Mucosa of descending colon (tissue), 3 donors: ENCODE measurements around the gene SLIT1. TPM values are rescaled to one million over a fixed set of nuclear protein-coding genes. Genes with fewer than 3 reads are reported as not detected.

ENCODE experiments used
- ATAC-seq: fragments of 200-7000 bp; cut with Tn5 transposase; one replicate; pipeline ENCODE4 v1.9.1; 2020; ENCODE audit warnings: mild to moderate bottlenecking, moderate library complexity
- DNase-seq, 3 donors: peaks; one replicate each; pipeline ENCODE4 v3.0.0-alpha.2; 2020
- H3K36me3 ChIP-seq: fragments of 200-600 bp; one replicate; pipeline ENCODE4 v1.8.0; 2021; ENCODE audit warnings: low read depth, mild to moderate bottlenecking
- H3K4me1 ChIP-seq: fragments of 200-600 bp; one replicate; pipeline ENCODE4 v1.8.0; 2021; ENCODE audit warnings: low read depth, mild to moderate bottlenecking
- H3K4me3 ChIP-seq: fragments of 200-600 bp; one replicate; pipeline ENCODE4 v1.8.0; 2021; ENCODE audit warnings: mild to moderate bottlenecking
- H3K9me3 ChIP-seq: fragments of 200-600 bp; one replicate; pipeline ENCODE4 v1.8.0; 2021; ENCODE audit warnings: mild to moderate bottlenecking
- intact Hi-C, 2 donors: fragments of 100-400 bp; cut with DNase I in 1 of 2; cut with micrococcal nuclease in 1 of 2; formaldehyde crosslinking; loops; one replicate each; pipeline versions ENCODE4 v1.11.0 to v1.11.1; 2022; cut with DNase I, micrococcal nuclease
- total RNA-seq, 3 donors: library from RNA; stranded (reverse); fragmentation: NEBNext Ultra II Directional in 2 of 3; extraction: Animal tissue kit (Norgen Biotek cat#: 25700) in 2 of 3; gene quantifications; one replicate each; pipeline versions ENCODE4 v1.2.1 to v1.2.4, GENCODE V29; 2021 to 2023
- TF ChIP-seq, protein P1 (sequence below): fragments of 200-600 bp; IDR thresholded peaks from one replicate; pipeline ENCODE4 v1.8.0; 2022; ENCODE audit warnings: antibody characterized with exemption, mild to moderate bottlenecking
- donor health status: DM: no; HTN: no; CAD: no; lungs with moderate emphysema.
- donor health status: DM: no; HTN: no; CAD: no.
- donor health status: DM: no; HTN: yes; CAD: no.

SLIT1 gene
- total RNA-seq, 3 donors from 2014 or later = 0.17 to 1.1 (median 0.24) TPM

- intact Hi-C loops = no loop called here
- ATAC-seq = no peak
- H3K36me3 ChIP-seq = no peaks in the 10 kb centered on the region
These were observed 21.8 kb downstream of the SLIT1 start for GRCh38 chr10:97163781-97164501.

DNA sequence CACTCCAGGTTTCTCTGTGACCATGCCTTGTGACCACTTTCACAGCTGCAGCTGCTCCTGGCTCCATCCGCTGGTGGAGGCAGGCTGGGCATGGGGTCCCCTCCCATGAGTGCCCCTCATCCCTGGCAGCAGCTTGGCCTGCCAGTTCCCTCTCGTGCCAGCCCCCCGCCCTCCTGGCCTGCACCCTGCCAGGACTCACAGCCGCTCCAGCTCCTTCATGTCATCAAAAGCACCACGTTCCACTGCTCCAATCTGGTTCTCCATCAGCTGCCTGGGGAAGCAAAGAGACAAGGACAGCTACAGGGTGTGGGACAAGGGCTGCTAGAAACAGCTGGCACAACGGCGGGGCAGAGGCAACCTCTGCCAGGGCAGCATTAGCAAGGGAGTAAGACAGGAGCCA, 22.6 kb downstream of the SLIT1 start:
- TF ChIP-seq, protein P1, sequence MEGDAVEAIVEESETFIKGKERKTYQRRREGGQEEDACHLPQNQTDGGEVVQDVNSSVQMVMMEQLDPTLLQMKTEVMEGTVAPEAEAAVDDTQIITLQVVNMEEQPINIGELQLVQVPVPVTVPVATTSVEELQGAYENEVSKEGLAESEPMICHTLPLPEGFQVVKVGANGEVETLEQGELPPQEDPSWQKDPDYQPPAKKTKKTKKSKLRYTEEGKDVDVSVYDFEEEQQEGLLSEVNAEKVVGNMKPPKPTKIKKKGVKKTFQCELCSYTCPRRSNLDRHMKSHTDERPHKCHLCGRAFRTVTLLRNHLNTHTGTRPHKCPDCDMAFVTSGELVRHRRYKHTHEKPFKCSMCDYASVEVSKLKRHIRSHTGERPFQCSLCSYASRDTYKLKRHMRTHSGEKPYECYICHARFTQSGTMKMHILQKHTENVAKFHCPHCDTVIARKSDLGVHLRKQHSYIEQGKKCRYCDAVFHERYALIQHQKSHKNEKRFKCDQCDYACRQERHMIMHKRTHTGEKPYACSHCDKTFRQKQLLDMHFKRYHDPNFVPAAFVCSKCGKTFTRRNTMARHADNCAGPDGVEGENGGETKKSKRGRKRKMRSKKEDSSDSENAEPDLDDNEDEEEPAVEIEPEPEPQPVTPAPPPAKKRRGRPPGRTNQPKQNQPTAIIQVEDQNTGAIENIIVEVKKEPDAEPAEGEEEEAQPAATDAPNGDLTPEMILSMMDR = no peak
- Histone ChIP-seq H3K36me3 (no peaks in the 10 kb centered on the region), H3K4me3 (no peak overlapping the region), H3K4me1 (no peaks in the 10 kb centered on the region), H3K9me3 (no peaks in the 10 kb centered on the region)
- intact Hi-C loops = no loop called here
- no peak for DNase-seq
- ATAC-seq = no peak

More at GRCh38 chr10:97163781-97164501, 21.8 kb downstream of the SLIT1 start:
- H3K4me1 ChIP-seq = no peaks in the 10 kb centered on the region
- no peaks in the 10 kb centered on the region for H3K9me3 ChIP-seq
- H3K4me3 ChIP-seq = no peak overlapping the region
- TF ChIP-seq, protein P1 = no peak
- DNase-seq = no peak

DNA sequence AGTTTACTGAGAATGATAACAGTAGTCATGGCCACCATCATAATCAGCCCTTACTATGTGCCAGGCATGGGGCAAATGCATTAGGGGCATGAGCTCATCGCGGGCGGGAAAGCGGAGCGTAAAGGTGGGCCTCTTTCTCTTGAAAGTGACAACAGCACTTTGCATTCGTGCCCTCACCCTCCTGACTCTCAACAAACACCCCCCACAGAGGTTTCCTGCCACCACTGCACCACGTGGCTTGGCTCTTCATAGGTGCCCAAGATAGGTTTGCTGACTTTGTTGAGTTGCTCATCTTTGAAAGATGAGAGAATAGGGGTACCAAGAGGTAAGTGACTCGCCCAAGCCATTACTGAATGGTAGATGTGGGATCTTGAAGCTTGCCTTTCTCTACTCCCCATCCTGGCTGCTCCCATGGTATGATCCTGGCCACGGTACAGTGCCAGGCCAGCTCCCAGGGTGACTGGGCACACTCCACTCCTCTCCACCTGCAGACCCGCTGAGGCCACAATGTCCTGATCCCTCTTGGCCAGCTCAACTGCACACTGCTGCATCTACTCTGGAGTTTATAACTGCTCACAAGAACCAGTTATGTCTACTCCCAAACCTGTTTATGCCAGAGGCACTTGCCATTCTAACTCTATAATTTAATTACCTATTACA, 26.0 kb downstream of the SLIT1 start:
- Histone ChIP-seq H3K36me3 (no peaks in the 10 kb centered on the region), H3K4me1 (no peaks in the 10 kb centered on the region), H3K9me3 (no peaks in the 10 kb centered on the region), H3K4me3 (no peak overlapping the region)
- intact Hi-C loops = loop anchor here in 1 of 2 donors (2.0 kb wide), 1 partner anchor 37 kb away; no protein-coding TSS in a partner anchor
- ATAC-seq = no peak
- TF ChIP-seq, protein P1 = no peak
- DNase-seq = no peak

- intact Hi-C loops = no loop called here
- Histone ChIP-seq H3K4me3 (no peak overlapping the region), H3K4me1 (no peaks in the 10 kb centered on the region), H3K36me3 (no peaks in the 10 kb centered on the region), H3K9me3 (no peaks in the 10 kb centered on the region)
- DNase-seq (peak in 1 of 3 donors; percentile 6), ATAC-seq (peak; percentile 19)
- TF ChIP-seq, protein P1 = no peak
These were observed 28.1 kb downstream of the SLIT1 start for GRCh38 chr10:97157578-97158095.

GRCh38 chr10:97154781-97155180, 31.0 kb downstream of the SLIT1 start:
- intact Hi-C loops = no loop called here
- TF ChIP-seq, protein P1 = no peak

More at GRCh38 chr10:97154781-97155180, 31.0 kb downstream of the SLIT1 start:
- H3K36me3 ChIP-seq = no peaks in the 10 kb centered on the region
- no peaks in the 10 kb centered on the region for H3K9me3 ChIP-seq
- ATAC-seq (no peak), DNase-seq (no peak)
- no peaks in the 10 kb centered on the region for H3K4me1 ChIP-seq
- H3K4me3 ChIP-seq = no peak overlapping the region
